Neural crest cell (in vitro differentiated cells): Measurements from ENCODE around the gene CAMK2D. TPM values are rescaled to one million over a fixed set of nuclear protein-coding genes. Genes with fewer than 3 reads are reported as not detected.

Experiments used
- DNase-seq: peaks from one replicate; pipeline ENCODE4 v3.0.0; 2021; ENCODE audit warnings: low read depth, mixed read lengths, low spot score
- H3K27ac Mint-ChIP-seq: one replicate; pipeline ENCODE4 v1.8.0; 2021; ENCODE audit warnings: mild to moderate bottlenecking, mixed read lengths; ENCODE audit not compliant: unreplicated experiment
- H3K27me3 Mint-ChIP-seq: 2 replicates; pipeline ENCODE4 v1.8.0; 2021; ENCODE audit warnings: low read depth, mild to moderate bottlenecking, mixed read lengths
- H3K36me3 Mint-ChIP-seq: 2 replicates; pipeline ENCODE4 v1.8.0; 2021; ENCODE audit warnings: low read depth, mild to moderate bottlenecking, mixed read lengths
- H3K4me1 Mint-ChIP-seq: 2 replicates; pipeline ENCODE4 v1.8.0; 2021; ENCODE audit warnings: mixed read lengths
- H3K4me3 Mint-ChIP-seq: one replicate; pipeline ENCODE4 v1.8.0; 2021; ENCODE audit warnings: mild to moderate bottlenecking, mixed read lengths
- H3K9me3 Mint-ChIP-seq: 2 replicates; pipeline ENCODE4 v1.8.0; 2021; ENCODE audit warnings: mixed read lengths
- total RNA-seq: library from RNA; stranded (reverse); gene quantifications from 2 replicates; pipeline ENCODE4 v1.2.1, GENCODE V29; 2021
- TF ChIP-seq, protein P1 (sequence below): fragments of 200-600 bp; sonication (generic); conservative IDR thresholded peaks from 2 replicates; pipeline ENCODE4 v1.5.0; 2021; ENCODE audit warnings: antibody characterized with exemption, mild to moderate bottlenecking

Gene CAMK2D
- total RNA-seq, 1 donor from 2014 or later, result 33.7 TPM

DNA sequence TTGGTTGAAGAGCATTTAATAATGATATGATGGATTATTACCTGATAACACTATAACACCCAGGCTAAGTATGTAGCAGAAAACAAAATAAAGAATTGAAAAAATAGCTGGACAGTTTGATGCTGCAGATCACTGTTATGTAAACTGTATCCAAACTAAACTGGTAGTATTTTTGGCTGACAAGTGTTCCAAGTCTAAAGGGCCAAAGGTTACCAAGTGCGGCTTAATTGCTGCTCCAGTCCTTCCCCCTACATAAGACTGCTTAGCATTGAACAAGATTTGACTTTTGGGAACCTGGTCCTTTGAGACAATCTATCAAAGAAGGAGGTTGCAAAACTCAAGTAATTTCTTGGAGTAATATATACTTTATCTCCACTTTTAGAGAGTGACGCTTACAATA is 249.6 kb downstream of the CAMK2D start:
- Mint-ChIP-seq H3K27ac (no peak overlapping the region), H3K4me1 (no peaks in the 10 kb centered on the region), H3K9me3 (no peaks in the 10 kb centered on the region), H3K36me3 (peaks cover 15% of the 10 kb centered on the region), H3K27me3 (no peaks in the 10 kb centered on the region), H3K4me3 (no peak overlapping the region)
- TF ChIP-seq, protein P1, sequence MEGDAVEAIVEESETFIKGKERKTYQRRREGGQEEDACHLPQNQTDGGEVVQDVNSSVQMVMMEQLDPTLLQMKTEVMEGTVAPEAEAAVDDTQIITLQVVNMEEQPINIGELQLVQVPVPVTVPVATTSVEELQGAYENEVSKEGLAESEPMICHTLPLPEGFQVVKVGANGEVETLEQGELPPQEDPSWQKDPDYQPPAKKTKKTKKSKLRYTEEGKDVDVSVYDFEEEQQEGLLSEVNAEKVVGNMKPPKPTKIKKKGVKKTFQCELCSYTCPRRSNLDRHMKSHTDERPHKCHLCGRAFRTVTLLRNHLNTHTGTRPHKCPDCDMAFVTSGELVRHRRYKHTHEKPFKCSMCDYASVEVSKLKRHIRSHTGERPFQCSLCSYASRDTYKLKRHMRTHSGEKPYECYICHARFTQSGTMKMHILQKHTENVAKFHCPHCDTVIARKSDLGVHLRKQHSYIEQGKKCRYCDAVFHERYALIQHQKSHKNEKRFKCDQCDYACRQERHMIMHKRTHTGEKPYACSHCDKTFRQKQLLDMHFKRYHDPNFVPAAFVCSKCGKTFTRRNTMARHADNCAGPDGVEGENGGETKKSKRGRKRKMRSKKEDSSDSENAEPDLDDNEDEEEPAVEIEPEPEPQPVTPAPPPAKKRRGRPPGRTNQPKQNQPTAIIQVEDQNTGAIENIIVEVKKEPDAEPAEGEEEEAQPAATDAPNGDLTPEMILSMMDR, result no peak
- DNase-seq, result no peak

DNA sequence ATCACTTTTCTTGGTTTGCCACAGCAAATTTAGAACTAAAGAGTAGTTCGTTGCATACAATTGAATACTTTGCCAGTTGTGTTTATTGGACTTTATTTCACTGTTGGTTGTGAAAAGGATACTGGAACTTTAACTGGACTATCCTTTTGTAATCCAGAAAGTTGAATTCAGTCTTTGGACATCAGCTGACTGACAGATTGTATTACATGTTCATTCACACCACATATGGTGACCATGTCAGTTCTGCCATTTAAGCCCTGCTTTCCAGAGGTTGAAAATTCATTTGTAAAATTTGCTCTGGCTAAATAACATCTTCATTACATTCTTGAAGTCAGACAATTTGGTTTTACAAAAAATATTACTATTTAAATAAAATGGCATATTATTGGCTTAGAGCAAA is 251.7 kb downstream of the CAMK2D start:
- no peak for DNase-seq
- Mint-ChIP-seq H3K27me3 (no peaks in the 10 kb centered on the region), H3K4me1 (no peaks in the 10 kb centered on the region), H3K36me3 (peaks cover 15% of the 10 kb centered on the region), H3K27ac (no peak overlapping the region), H3K4me3 (no peak overlapping the region), H3K9me3 (no peaks in the 10 kb centered on the region)
- TF ChIP-seq, protein P1, result no peak

DNA sequence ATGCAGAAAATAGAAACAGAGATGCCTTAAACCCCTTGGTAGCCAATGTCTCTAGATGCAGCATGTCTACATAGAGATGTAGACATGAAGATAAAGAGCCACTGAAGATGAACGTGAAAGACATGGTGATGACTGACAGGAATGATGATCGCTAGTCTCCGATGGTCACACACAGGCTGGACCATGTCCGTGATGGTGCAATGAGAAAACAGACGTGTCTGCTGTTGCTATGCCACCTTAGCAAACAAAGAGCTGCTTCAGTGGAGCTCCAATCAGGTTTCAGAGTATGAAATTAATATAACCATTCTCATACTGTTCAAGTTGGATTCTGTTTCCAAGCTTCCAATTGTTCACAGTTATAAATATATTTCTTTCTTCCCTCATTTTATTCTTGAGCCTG is 256.5 kb downstream of the CAMK2D start:
- Mint-ChIP-seq H3K9me3 (peaks cover 2% of the 10 kb centered on the region), H3K4me1 (peaks cover 17% of the 10 kb centered on the region), H3K27ac (no peak overlapping the region), H3K27me3 (no peaks in the 10 kb centered on the region), H3K36me3 (peaks cover 12% of the 10 kb centered on the region), H3K4me3 (no peak overlapping the region)
- TF ChIP-seq, protein P1, result no peak
- DNase-seq, result no peak

DNA sequence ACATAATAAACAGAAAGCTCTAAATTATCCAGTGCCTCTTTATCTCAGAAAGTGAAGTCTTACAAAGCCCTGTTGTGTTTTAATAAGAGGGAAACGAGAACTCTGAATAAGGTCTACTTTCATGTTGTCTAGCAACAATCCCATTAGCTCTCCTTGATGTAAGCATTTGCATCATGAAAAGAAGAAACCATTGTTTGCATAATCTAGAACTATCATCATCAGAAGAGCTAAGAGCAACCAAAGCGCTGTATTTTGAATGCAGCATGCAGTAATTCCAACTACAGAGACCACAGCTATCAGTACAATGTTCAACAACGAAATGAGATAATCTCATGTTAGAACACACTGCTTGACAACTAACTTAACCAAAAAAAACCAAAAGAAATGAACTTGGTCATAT is 257.1 kb downstream of the CAMK2D start:
- no peak overlapping the region for H3K4me3 Mint-ChIP-seq
- H3K27ac Mint-ChIP-seq, result no peak overlapping the region
- no peak for DNase-seq
- TF ChIP-seq, protein P1, result no peak
- no peaks in the 10 kb centered on the region for H3K27me3 Mint-ChIP-seq
- peaks cover 12% of the 10 kb centered on the region for H3K36me3 Mint-ChIP-seq
- peaks cover 17% of the 10 kb centered on the region for H3K4me1 Mint-ChIP-seq
- H3K9me3 Mint-ChIP-seq, result peaks cover 2% of the 10 kb centered on the region

DNA sequence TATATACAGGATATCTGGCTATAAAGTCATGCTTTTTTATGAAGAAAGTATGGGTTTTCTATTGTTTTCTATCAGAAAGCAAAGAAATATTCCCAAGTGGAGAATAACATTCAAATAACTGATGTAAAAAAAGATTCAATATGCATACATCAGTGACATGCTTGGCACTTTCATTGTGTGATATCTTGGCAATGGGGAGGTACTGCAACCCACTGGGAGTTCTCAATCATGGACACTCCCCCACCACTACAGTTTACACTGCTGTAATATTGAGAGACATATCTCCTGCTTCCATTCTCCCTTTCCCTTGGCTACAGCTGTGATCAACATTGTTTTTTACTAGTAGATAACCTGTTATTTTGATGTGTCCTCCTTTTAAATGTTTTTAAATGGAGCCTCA is 257.8 kb downstream of the CAMK2D start:
- Mint-ChIP-seq H3K4me1 (peaks cover 17% of the 10 kb centered on the region), H3K9me3 (peaks cover 2% of the 10 kb centered on the region), H3K36me3 (peaks cover 12% of the 10 kb centered on the region), H3K27ac (no peak overlapping the region), H3K4me3 (no peak overlapping the region), H3K27me3 (no peaks in the 10 kb centered on the region)
- DNase-seq, result no peak
- TF ChIP-seq, protein P1, result no peak

DNA sequence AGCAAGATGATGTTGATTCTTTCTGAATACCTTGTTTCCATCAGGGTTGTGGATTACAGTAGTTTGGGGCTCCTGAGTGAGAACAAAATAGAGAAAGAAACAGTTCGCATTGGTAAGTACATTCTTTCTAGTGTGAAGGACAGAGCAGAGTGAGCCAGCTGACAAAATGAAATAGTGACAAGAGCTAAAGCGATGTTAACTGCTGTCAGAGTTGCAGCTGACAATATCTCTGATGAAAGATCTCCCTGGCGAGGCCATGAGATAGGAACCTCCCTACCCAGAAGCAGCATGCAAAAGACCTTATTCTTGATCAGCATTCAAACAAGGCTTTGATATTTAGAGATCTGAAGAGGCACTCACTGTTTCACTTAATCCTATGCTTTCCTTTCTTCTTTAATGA is 258.6 kb downstream of the CAMK2D start:
- TF ChIP-seq, protein P1, result no peak
- H3K36me3 Mint-ChIP-seq, result peaks cover 8% of the 10 kb centered on the region
- no peak for DNase-seq
- H3K4me3 Mint-ChIP-seq, result no peak overlapping the region
- peak overlapping the region; percentile 46 for H3K27ac Mint-ChIP-seq
- H3K9me3 Mint-ChIP-seq, result peaks cover 2% of the 10 kb centered on the region
- peaks cover 17% of the 10 kb centered on the region for H3K4me1 Mint-ChIP-seq
- no peaks in the 10 kb centered on the region for H3K27me3 Mint-ChIP-seq
